Measurements from ENCODE around the gene HYLS1.

HYLS1 gene

DNA sequence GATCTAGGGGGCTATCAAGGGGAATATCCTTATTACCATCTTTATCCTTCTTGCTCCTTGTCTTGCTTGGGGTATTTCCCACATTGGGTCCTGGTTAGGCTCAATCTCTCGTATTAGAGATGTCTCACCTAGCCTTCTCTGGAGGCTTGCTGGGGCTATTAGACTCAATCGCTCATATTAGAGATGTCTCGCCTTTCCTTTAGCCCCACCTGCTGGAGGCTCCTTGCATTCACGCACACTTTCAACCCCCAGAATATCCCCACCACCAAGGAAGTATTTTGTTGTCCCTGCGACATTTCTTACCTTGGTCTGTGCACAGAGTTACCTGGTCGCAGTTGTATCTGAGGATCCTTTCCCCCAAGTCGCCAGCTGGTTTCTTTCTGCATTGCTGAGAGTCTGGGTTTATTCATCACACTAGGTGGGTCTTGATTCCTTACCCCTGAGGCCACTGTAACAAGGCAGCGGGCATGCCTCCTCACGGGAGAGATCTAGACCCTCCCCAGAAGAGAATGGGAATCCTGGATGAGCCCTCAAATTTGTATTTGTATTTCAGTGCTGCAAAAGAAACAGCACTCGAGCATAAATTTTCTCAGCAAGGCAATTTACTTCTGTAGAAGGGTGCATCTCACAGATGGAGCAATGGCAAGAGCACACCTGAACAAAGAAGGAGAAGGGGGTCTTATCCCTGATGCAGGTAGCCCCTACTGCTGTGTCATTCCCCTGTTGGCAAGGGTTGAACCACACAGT is 15.9 kb upstream of the HYLS1 start:
- no peak overlapping the region for H3K9ac ChIP-seq (ENCODE audit: insufficient read length, low read depth)
- TF ChIP-seq ZNF274 (IDR thresholded peaks at IDR 0.05; ENCODE audit: low read depth, low read length) (no peak), SUZ12 (IDR thresholded peaks at IDR 0.05; ENCODE audit: extremely low read depth, insufficient read depth, insufficient read length) (no peak), YY1 (IDR thresholded peaks at IDR 0.05; ENCODE audit: insufficient read depth, insufficient read length) (no peak)
- H3K4me3 ChIP-seq (ENCODE audit: insufficient read length, low read depth) = no peak overlapping the region
- no peaks in the 10 kb centered on the region for H3K4me1 ChIP-seq (ENCODE audit: insufficient read depth, insufficient read length)
- peaks cover 17% of the 10 kb centered on the region; the same call in 1 of the 2 replicates for H3K9me3 ChIP-seq (ENCODE audit: insufficient read depth, low read length)
- peaks cover 3% of the 10 kb centered on the region for H3K36me3 ChIP-seq (ENCODE audit: insufficient read depth, insufficient read length, low read length)
- no peaks in the 10 kb centered on the region for H3K27me3 ChIP-seq (ENCODE audit: insufficient read depth, insufficient read length)
- peak; percentile 25 for DNase-seq (ENCODE audit: low read depth, low spot score)

DNA sequence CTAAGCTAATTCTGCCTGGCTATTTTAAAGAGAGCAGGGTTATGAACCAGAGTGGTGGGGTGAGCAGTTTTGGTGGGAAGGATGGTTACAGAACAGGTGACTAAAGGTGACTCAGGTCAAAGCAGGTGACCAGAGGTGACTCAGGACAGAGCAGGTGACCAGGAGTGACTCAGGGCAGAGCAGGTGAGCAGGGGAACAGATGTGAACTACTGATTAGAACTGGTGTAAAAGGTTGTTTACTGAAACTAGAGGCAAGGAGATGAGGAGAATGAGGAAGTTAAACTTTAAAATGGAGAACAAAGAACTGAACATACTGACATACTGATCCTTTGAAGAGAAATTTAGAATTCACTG is 15.4 kb upstream of the HYLS1 start:
- Histone ChIP-seq H3K4me1 (ENCODE audit: insufficient read depth, insufficient read length) (no peaks in the 10 kb centered on the region), H3K27me3 (ENCODE audit: insufficient read depth, insufficient read length) (no peaks in the 10 kb centered on the region), H3K36me3 (ENCODE audit: insufficient read depth, insufficient read length, low read length) (peaks cover 3% of the 10 kb centered on the region), H3K9me3 (ENCODE audit: insufficient read depth, low read length) (peaks cover 17% of the 10 kb centered on the region; the same call in 1 of the 2 replicates), H3K9ac (ENCODE audit: insufficient read length, low read depth) (no peak overlapping the region), H3K4me3 (ENCODE audit: insufficient read length, low read depth) (no peak overlapping the region)
- no peak for TF ChIP-seq ZNF274 (IDR thresholded peaks at IDR 0.05; ENCODE audit: low read depth, low read length)
- DNase-seq (ENCODE audit: low read depth, low spot score) = no peak

DNA sequence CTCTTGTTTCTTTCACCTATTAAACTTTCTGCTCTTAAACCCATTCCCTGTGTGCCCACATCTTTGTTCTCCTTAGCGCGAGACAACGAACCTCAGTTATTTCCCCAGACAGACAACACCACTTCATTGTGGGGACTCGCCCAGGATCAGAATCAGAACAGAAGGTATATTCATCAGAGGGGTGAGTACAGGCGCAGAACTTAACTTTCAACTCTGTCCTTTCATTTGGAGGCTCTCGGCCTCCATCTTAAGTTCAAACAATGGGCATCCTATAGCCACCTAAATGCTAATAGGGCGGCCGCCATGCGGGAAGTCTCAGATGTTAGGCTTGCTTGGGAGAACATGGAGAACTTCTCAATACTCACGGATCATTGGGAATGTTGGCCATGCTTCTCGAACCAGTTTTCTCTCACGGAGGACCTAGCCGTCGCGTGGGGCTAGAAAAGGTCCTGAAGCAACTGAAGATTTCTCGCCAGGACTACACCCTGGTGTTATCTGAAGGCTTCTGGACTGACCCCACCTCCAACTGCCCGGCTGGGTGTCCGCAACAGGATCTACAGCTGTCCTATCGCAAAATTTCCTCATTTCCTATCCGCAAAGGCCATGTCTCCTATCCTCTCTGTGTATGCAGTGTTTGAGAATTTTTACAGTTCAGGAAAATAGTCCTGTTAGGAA is 13.4 kb upstream of the HYLS1 start:
- Histone ChIP-seq H3K9me3 (ENCODE audit: insufficient read depth, low read length) (peaks cover 17% of the 10 kb centered on the region; the same call in 1 of the 2 replicates), H3K27me3 (ENCODE audit: insufficient read depth, insufficient read length) (no peaks in the 10 kb centered on the region), H3K4me3 (ENCODE audit: insufficient read length, low read depth) (no peak overlapping the region), H3K4me1 (ENCODE audit: insufficient read depth, insufficient read length) (no peaks in the 10 kb centered on the region), H3K9ac (ENCODE audit: insufficient read length, low read depth) (no peak overlapping the region), H3K36me3 (ENCODE audit: insufficient read depth, insufficient read length, low read length) (peaks cover 3% of the 10 kb centered on the region)
- TF ChIP-seq ZNF274 (IDR thresholded peaks at IDR 0.05; ENCODE audit: low read depth, low read length) (no peak), SUZ12 (IDR thresholded peaks at IDR 0.05; ENCODE audit: extremely low read depth, insufficient read depth, insufficient read length) (no peak), YY1 (IDR thresholded peaks at IDR 0.05; ENCODE audit: insufficient read depth, insufficient read length) (no peak)
- no peak for DNase-seq (ENCODE audit: low read depth, low spot score)

DNA sequence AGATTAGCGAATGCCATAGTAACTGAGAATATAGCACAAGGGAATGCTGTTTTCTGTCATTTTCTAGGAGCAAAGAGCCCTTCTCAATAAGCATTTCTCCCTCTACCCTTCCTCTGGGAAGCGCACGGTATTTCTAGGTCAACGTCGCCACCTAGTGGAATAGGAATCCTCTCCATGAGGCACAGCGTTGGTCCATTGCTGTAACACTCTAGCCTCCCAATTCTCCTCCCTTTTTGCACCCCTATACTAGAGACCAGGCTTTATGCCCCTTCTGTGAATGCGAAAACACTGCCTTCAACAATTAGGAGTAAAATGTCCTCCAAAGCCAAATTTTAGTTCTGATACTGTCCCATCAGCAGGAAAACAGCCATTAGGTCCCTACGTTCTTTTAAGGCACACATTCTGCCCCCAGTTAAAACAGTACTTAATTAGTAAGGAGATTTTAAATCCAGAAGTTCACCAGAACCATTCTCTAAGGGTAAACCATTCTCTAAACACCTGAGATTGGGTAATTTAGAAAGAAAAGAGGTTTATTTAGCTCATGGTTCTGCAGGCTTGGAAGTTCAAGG is 12.8 kb upstream of the HYLS1 start:
- DNase-seq (ENCODE audit: low read depth, low spot score) = peak; percentile 59
- Histone ChIP-seq H3K4me1 (ENCODE audit: insufficient read depth, insufficient read length) (no peaks in the 10 kb centered on the region), H3K4me3 (ENCODE audit: insufficient read length, low read depth) (no peak overlapping the region), H3K27me3 (ENCODE audit: insufficient read depth, insufficient read length) (no peaks in the 10 kb centered on the region), H3K36me3 (ENCODE audit: insufficient read depth, insufficient read length, low read length) (peaks cover 3% of the 10 kb centered on the region), H3K9ac (ENCODE audit: insufficient read length, low read depth) (no peak overlapping the region), H3K9me3 (ENCODE audit: insufficient read depth, low read length) (peaks cover 17% of the 10 kb centered on the region; the same call in 1 of the 2 replicates)
- no peak for TF ChIP-seq YY1 (IDR thresholded peaks at IDR 0.05; ENCODE audit: insufficient read depth, insufficient read length)
- TF ChIP-seq SUZ12 (IDR thresholded peaks at IDR 0.05; ENCODE audit: extremely low read depth, insufficient read depth, insufficient read length) = no peak
- TF ChIP-seq ZNF274 (IDR thresholded peaks at IDR 0.05; ENCODE audit: low read depth, low read length) = no peak

DNA sequence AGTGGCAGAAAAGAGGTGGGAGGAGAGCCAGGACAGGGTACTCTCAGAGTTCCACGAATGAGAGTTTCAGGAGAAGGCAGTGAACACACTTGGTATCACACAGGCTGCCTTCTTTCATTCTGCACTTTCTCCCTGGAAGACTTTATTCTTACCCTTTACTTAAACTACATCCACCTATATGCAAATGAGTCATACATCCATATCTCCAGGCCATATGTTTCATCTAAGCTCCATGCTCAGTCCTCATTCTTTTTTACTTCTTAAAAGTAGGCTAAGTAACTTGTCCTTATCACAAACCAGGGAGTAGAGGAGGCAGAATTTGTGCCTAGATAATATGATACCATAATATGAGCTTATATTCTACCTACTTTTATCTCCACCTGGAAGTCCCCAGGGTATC is 6.2 kb upstream of the HYLS1 start:
- DNase-seq (ENCODE audit: low read depth, low spot score) = no peak
- no peak overlapping the region for H3K9ac ChIP-seq (ENCODE audit: insufficient read length, low read depth)
- H3K36me3 ChIP-seq (ENCODE audit: insufficient read depth, insufficient read length, low read length) = no peaks in the 10 kb centered on the region
- no peaks in the 10 kb centered on the region for H3K4me1 ChIP-seq (ENCODE audit: insufficient read depth, insufficient read length)
- H3K27me3 ChIP-seq (ENCODE audit: insufficient read depth, insufficient read length) = no peaks in the 10 kb centered on the region
- no peaks in the 10 kb centered on the region for H3K9me3 ChIP-seq (ENCODE audit: insufficient read depth, low read length)
- TF ChIP-seq SUZ12 (IDR thresholded peaks at IDR 0.05; ENCODE audit: extremely low read depth, insufficient read depth, insufficient read length) = no peak
- no peak for TF ChIP-seq YY1 (IDR thresholded peaks at IDR 0.05; ENCODE audit: insufficient read depth, insufficient read length)
- no peak for TF ChIP-seq ZNF274 (IDR thresholded peaks at IDR 0.05; ENCODE audit: low read depth, low read length)
- no peak overlapping the region for H3K4me3 ChIP-seq (ENCODE audit: insufficient read length, low read depth)

DNA sequence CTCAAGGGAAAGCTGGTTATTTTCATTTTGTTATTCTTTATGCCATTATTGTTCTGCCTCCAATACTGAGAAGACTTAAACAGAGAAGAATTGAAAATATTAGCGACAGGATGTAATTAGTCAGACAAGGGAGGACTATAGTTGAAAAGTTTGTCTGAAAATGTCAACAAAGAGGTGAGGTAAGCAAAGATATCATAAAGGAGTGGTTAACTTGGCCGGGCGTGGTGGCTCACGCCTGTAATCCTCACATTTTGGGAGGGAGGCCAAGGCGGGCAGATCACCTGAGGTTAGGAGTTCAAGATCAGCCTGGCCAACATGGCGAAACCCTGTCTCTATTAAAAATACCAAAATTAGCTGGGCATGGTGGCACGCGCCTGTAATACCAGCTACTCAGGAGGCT is 4.1 kb upstream of the HYLS1 start:
- H3K4me3 ChIP-seq (ENCODE audit: insufficient read length, low read depth) = no peak overlapping the region
- H3K36me3 ChIP-seq (ENCODE audit: insufficient read depth, insufficient read length, low read length) = no peaks in the 10 kb centered on the region
- DNase-seq (ENCODE audit: low read depth, low spot score) = no peak
- H3K9ac ChIP-seq (ENCODE audit: insufficient read length, low read depth) = no peak overlapping the region
- no peaks in the 10 kb centered on the region for H3K27me3 ChIP-seq (ENCODE audit: insufficient read depth, insufficient read length)
- no peaks in the 10 kb centered on the region for H3K4me1 ChIP-seq (ENCODE audit: insufficient read depth, insufficient read length)
- no peaks in the 10 kb centered on the region; the same call in 1 of the 2 replicates for H3K9me3 ChIP-seq (ENCODE audit: insufficient read depth, low read length)
- TF ChIP-seq ZNF274 (IDR thresholded peaks at IDR 0.05; ENCODE audit: low read depth, low read length) (no peak), SUZ12 (IDR thresholded peaks at IDR 0.05; ENCODE audit: extremely low read depth, insufficient read depth, insufficient read length) (no peak), YY1 (IDR thresholded peaks at IDR 0.05; ENCODE audit: insufficient read depth, insufficient read length) (no peak)

DNA sequence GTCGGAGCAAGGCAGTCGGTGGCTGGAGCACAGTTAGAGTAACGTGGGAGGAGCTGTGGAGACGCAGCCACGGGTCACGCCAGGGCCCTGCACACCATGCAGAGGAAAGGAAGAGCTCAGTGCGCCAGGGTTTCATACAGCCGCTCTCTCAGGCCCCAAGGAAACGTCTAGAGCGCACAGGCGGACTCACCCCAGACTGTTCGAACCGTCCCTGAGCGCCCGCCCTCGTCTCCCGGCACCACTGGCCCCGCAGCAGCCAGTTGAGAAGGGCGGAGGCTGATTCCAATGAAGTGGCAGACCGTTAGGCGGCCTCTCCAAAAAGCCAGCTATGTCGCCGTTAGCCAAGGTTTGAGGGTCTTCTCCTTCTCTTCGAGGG is 483 bp upstream of the HYLS1 start:
- Histone ChIP-seq H3K4me1 (ENCODE audit: insufficient read depth, insufficient read length) (no peaks in the 10 kb centered on the region), H3K4me3 (ENCODE audit: insufficient read length, low read depth) (peak overlapping the region; percentile 31), H3K36me3 (ENCODE audit: insufficient read depth, insufficient read length, low read length) (peaks cover 13% of the 10 kb centered on the region), H3K27me3 (ENCODE audit: insufficient read depth, insufficient read length) (no peaks in the 10 kb centered on the region), H3K9me3 (ENCODE audit: insufficient read depth, low read length) (no peaks in the 10 kb centered on the region; the same call in 1 of the 2 replicates), H3K9ac (ENCODE audit: insufficient read length, low read depth) (peak overlapping the region; percentile 33)
- DNase-seq (ENCODE audit: low read depth, low spot score) = peak; percentile 32
- TF ChIP-seq ZNF274 (IDR thresholded peaks at IDR 0.05; ENCODE audit: low read depth, low read length) = no peak
- TF ChIP-seq YY1 (IDR thresholded peaks at IDR 0.05; ENCODE audit: insufficient read depth, insufficient read length) = no peak
- TF ChIP-seq SUZ12 (IDR thresholded peaks at IDR 0.05; ENCODE audit: extremely low read depth, insufficient read depth, insufficient read length) = no peak

Data from NT2/D1 (cell line).